GM21526 (cell line): ENCODE results near the gene ELP4.

Experiments
- ATAC-seq: cut with Tn5 transposase; IDR thresholded peaks from one replicate; pipeline ENCODE4 v1.9.1; 2021; ENCODE audit warnings: moderate library complexity; ENCODE audit not compliant: unreplicated experiment, low FRiP score

The ELP4 gene

DNA sequence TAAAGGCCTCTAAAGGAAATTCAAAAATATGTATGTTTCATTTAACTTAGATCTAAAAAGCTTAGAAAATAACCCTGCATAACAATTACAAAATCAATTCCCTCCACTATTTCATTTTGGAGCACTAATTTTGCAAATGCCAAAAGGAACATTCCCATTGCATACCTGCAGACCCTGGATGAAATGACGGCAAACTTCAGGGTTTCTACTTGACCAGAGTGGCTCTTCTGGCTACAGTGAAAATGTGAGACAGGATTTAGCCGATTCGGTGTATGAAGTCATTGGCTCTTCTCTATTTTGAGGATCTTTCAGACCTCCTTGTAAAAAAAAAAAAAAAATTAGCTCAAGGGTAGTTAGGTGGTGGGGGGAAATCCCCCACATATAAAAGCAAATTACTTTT lies 257.5 kb downstream of the ELP4 start:
- no peak for ATAC-seq

DNA sequence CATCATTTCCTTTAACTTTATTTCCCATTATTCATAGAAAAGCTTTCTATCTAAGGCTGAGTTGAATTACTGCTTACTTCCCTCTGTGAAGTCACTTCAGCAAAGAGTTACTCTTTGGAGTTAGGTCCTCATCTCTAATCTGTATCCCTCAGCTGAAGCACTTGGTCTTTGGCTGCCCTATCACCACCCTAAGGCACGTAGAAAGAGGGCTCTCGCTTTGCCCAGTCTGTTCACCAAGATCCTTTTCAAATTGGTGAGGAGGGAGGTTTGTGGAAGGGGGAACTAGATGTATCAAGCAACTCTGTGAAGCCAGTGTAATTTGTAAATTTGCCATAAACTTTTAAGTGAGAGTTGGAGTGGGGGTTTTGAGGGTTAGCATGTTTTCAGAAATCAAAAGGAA lies 258.1 kb downstream of the ELP4 start:
- ATAC-seq, result no peak

DNA sequence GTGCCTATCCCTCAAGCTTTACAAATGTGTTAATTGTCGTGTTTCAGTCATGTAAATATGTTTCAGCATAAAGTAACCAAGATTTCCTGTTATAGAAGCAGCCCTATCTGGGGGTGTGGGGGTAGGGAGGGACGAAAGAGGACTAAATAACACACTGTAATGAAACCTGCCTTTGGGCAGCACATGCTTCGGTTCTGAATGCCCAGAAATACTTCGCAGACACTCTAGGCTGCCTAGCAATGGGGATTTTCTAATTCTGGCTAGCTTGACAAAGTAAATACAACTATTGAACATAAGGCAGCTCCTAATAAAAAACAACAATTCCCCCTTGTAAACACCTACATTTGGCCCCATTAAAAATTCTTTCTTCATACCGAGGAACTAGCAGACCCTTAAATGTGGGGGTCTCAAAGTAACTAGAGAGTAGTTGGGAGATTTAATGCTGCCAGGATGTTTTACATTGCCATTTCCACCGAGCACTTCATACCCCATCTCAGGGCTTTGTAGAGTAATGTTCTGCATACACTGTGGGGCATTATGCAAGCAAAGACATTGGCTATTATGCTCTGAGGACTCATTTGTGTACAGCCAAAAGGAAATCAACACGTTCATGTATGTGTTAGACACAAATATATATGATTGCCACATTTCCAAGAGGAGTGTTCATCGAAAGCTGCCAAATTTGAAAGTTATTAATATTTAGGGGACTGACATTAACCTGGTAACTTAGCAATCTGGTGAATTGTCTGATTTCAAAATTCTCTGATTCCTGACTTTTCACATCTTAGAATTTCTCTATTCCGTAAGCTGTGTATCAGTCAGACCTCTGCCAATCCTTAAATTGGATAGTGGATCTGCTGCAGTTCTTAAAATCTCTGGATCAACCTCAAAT lies 259.4 kb downstream of the ELP4 start:
- ATAC-seq, result no peak

DNA sequence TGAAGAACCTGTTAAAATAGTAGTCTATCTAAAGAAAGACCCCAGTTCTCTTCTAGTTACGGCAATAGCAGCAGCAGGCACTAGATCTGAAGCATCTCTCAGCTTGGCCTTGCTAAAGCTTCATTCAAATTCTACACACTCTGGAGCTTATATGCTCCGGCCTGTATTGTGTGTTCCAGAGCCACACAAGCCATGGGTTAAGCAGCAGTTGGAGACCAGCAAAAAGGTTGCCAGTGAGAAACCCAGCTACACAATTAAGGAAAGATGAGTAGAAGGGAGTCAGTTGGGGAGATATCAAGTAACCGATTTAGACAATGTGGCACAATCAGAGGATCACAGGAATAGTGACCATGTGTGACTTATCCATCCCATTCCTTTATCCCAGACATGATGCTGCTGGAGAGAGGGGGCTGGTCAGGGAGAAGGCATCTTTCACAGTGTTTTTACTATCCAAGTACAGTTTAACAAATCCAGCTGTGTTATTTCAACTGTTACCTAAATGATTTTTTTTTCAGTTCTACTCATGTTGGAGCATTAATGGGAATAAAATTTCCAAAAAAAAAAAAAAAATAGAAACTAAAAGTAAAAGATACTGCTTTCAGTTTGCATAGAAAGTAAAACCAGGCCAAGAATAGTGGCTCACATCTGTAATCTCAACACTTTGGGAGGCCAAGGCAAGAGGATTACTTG lies 260.6 kb downstream of the ELP4 start:
- ATAC-seq, result no peak

DNA sequence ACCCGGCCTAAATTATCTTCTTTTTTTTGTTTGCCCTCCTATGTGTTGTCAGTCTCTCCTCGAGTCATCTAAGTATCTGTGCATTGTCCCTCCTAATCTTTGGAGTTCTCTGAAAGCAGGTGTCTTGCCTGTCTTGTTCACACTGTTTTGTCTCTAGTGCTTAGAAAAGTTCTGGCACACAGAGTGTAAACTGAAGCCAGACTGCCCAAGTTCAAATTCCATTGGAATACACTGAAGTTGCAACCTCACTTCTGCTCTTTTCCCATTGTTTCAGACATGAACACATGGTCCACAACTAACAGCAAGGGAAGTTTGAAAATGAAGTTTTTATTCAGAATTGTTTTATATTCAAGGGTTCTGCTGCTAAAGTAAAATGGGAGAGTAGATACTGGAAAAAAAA lies 262.8 kb downstream of the ELP4 start:
- no peak for ATAC-seq

DNA sequence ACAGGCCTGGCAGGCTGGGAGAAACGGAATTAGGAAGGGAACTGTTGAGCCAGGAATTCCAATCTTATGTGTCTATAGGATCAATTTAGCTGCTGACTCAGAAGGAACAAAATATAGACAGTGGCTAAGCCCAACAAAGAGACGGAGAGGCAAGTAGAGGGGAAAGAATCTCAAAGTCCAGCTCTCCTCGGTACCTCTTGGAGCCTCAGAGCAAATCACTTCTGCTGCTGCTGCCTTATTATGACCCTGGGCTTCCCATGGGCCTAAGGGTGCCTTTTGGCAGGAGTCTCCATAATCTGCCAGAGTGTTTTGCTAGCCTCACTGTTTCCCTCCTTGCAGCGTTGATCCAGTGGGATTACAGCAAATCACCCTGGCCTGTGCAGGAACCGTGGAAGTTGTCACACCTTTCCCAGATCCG lies 269.8 kb downstream of the ELP4 start:
- ATAC-seq, result no peak

DNA sequence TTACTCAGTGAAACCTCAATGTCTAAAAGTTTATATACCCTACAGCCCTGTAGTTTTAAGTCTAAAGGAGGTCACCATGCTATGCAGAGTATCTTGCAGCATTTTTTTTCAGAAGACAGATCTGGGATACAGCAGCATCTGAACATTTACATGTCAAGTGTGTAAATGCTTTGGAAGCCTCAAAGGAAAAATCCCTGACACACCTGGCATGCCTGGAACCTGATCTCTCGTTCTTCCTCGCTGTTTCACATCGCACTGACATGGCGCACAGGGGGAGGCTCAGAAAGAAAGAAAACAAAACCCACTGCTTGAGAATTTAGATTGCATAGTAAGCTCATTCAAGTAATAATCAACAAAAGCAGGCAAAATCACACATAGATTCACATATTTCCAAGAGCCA lies 270.5 kb downstream of the ELP4 start:
- no peak for ATAC-seq

DNA sequence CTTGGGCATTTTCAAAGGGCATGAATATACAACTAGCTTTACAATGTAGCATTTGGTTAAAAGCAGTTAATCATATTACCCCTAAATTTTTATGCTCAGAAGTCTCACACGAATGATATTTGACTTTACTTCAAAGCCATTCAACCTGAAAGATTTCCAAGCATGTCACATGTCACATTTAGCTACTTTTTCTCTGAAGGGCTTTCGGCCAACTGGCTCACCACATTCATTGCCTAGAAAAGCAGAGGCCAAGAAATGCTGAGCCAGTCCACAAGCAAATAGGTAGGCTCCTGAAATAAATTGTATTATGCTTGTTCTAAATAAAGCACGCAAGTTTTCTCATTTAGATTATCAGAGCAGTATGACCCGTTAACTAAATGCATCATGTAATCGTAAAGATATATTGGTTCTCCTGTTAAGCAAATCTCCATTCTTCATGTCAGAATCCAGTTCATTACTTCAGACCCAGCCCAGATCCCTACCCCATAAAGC lies 271.0 kb downstream of the ELP4 start:
- ATAC-seq, result no peak

DNA sequence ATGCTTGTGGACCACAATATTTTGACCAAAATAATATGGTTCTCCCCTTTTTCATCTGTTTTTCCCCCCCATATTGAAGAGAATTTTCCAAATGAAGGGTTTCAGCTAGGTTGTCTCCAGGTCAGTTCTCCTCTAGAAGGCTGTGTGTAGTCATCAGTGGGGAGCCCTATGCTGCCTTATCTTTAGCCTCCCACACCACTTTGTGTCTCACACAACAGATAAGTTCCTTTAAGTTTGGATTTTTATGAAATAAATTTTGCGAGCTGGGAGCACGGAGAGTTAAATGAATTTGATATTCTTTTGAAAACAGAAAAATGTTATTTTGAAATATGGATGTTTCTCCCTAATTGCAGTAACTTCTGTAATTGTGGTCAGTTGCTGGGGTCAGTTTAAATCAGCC lies 272.7 kb downstream of the ELP4 start:
- ATAC-seq, result no peak

DNA sequence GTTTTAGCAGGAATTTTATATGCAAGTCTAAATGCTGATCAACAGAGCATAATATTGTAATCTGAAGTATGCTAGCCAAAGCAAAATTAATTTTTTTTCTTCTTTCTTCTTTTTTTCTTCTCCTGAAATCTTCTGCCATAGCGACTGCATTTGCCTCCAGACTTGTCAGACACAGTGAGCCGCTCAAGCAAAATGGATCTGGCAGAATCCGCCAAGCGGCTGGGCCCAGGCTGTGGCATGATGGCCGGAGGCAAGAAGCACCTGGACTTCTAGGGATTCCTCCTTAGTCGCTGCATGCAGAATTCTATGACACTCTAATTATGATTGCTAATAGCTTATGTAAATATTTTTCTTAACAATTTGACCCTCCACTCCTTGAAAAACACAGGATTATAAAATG lies 273.7 kb downstream of the ELP4 start:
- ATAC-seq, result no peak

DNA sequence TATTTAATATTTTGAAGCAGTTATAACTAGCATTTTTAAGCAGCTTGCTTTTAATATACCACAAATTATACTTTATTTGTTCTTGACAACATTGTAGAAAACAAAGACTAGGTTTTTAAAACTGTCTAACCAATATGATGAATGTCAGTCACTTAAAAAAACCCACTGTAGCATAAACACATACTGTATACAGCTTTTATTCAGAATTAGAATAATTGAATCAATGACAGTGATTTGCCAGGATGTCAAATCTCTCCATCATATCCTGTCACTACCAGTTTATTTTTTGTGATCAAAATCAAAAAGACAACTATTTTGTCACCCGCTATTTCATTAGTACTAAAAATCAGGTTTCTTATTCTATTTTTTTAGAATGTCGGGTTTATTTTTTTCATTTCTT lies 275.0 kb downstream of the ELP4 start:
- no peak for ATAC-seq

DNA sequence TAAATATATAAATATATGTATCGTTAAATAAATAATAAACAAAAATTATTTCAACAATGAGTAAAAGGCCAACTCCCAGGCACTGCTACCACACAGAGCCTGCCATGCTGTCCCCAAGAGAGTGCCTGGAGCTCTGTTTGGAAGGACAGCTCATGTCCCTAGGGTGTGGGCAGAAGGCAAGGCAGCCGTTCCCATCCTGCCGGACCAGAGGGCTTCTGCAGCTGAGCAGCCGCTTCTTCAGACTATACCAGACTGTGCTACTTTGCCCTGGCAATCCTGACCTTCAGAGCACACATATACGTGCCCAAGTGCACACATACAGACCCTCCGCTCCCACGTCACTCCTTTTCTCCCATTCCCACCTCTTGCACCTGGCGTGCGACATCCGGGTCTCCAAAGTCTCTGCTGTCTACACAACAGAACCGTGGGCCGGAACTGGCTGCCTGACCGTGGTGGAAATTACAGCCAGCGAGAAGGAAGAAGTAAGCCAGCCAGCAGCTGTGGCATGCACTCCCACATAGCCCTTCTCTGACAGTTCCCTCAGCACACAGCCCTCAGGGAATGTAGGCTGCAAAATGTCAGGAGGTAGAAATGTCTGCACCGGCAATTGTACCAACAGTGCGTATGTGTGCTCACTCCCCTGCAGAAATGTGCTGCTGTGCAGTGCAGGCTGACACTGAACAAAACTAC lies 277.6 kb downstream of the ELP4 start:
- ATAC-seq, result no peak

DNA sequence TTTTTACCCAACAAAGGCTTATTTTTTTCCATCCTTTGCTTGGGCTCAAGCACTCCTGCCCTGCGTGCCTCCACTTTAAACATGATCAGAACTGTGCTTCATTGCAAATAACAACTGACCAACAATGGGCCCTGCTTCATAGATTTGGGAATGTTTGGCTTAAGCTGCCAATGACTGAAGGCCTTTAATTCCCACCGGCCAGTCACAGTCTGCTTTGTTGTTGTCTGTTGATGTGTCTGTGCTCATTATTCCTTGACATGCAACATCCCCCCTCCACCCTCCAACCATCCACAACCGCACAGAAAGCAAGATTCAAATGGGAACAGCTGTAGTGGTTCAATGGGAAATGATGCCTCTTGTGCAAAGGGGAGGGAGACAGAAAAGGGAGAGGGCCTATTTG lies 278.5 kb downstream of the ELP4 start:
- ATAC-seq, result no peak

DNA sequence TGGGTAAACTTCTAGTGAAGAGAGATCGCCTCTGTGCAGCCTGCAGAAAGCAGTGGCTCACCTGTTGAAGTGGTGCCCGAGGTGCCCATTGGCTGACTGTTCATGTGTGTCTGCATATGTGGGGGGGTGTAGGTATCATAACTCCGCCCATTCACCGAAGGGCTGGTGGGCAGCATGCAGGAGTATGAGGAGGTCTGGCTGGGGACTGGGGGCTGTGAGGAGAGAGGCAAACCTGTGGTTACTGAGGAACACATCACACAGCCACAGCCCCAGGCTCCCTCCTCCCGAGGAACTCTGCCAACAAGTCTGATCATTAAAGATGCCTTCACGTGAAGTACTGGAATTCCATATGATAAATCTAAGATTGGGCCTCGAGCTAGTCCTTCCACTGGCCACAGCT lies 281.1 kb downstream of the ELP4 start:
- no peak for ATAC-seq

DNA sequence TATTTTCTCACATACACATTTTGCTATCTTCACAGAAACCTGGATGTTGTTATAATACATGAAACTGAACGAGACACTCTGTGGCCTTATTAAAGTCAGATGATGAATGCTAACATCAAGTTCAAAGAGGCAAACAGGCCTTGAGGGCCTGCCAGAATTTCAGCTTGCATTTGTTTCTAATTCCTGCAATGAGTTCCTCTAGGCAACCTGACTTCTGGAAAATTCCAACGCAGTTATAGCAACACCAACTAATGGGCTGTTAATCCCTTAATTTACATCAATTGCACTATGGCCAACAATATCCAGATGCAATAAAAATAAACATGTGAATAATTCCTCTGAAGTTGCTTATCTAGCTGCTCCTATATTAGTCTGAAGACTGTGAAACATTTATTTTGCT lies 282.5 kb downstream of the ELP4 start:
- no peak for ATAC-seq

DNA sequence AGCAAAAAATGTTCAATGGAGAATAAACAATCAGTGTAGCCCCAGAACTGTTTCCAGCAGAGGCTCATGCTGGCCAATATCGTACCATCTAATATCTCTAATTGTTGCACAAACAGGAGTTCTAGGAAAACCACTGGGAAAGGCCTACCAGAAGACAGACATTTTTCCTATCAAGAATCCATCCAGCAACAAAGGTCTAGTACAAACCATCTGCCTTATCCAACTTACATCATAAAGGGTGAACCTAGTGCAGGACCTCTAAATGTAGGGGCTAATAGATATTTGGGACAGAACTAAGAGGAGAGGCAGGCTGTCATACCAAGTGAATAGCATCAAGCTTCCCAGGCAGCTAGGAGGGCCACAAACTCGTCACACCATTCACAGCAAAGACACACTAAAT lies 282.9 kb downstream of the ELP4 start:
- no peak for ATAC-seq

DNA sequence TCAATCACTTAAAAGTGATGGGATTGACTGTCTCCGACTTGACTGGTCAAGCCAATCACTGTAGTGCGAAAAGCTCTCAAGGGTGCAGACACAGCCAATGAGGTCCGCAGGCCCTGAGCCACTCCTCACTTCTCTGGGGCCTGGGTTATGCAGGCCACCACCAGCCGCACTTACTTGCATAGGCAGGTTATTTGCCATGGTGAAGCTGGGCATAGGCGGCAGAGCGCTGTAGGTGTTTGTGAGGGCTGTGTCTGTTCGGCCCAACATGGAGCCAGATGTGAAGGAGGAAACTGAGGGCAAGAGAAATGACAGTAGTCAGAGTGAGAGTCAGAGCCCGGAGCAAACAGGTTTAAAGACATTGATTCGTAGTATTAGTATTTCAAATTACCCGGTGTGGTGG lies 283.7 kb downstream of the ELP4 start:
- ATAC-seq, result no peak

DNA sequence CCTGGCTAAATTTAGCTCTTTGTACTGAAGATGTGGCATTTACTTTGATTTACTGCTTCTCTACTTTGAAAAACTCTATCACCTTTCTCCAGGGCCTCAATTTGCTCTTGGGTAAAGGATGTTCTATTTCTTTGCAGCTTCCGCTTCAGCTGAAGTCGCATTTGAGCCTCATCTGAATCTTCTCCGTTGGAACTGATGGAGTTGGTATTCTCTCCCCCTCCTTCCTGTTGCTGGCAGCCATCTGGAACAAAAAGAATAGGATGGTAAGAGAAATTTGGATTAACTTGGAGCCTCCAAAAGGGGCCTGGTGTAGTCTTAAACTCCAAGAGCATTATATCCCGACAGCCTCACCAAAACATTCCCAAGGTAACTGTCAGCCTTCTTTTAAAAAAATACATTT lies 285.0 kb downstream of the ELP4 start:
- no peak for ATAC-seq

DNA sequence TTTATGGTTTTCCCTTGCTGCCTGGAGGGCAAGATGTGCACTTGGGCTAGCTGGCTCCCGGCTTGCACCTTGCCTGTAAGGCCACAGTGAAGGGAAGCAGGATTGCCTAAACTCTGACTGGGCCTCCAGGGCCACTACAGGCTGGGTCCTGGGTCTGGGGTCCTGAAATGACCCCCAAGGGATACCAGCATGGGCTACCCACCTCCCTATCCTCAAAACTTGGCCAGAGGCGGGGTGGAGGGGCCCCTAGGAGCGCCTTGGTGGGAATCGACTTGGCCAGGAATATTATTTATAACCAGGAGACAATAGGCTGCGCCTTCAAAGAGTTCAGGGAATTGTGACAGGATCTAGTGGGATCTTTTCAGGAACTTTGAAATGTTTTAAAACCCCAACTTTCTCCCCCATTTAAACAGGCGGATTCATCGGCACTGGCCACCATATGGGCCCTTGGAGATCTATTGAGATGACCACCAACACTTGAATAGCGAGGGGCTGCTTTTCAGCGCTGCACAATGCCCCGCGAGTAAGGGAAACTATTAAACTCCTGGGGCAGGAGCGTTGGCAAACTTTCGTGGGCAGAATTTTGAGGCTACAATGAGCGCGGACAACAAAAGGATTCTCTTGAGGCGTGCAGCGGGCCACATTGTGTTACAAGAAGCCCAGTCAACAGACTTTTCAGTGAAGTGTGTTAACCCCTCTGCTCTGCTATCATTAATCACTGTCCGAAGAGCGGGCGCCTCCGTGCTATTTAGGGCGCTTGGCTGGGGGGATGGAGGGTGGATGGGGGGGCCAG lies 286.3 kb downstream of the ELP4 start:
- no peak for ATAC-seq

DNA sequence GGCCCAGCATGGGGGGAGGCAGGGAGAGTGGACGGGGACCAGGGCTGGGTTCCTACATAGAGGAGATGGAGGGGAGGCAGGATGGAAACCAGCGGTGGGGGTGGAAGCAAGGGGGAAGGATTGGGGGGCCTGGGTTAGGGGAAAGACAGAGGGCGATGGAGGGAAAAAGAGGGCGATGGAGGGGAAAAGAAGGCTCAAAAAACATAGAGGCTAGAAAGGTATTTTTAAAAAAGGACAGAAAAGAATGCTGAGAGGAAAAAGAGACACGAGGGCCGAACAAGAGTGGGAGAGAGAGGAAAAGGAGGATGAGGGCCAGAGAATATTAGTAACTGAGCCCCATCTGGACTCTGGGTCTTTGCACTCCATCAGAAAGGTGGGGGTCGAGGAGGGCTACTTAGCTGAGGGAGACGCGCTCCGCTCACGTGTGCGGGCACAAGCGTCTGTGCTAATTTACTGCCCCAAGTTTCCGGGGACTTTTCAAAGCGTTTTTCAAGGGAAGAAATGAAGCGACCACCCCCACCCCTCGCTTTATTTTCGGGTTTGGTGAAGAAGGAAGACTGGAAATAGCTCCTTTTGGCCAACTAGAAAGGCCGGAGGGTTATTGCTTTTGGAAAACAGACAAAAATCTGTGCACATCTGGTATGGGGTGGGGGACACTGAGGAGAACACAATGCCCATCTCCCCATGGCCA lies 287.1 kb downstream of the ELP4 start:
- no peak for ATAC-seq
